Stomach (tissue), 4 donors: ENCODE data around the gene PRX.

Experiments used
- EP300 ChIP-seq: sonication (generic); formaldehyde crosslinking; IDR thresholded peaks from one replicate; pipeline ENCODE4 v1.6.1; 2017; ENCODE audit warnings: antibody characterized with exemption
- POLR2AphosphoS5 ChIP-seq, 3 donors: sonication (generic); formaldehyde crosslinking; IDR thresholded peaks; one replicate each; pipeline ENCODE4 v1.6.1; 2016; ENCODE audit warnings: antibody characterized with exemption in 3 of 3
- TF ChIP-seq, protein P1 (sequence below), 7 experiments: fragments of 450-650 bp in 4 of 7; fragments of 200-600 bp in 3 of 7; sonication (generic) in 3 of 7; IDR thresholded peaks; one replicate each; pipeline ENCODE4 v1.5.1; 2016 to 2019; ENCODE audit warnings: antibody characterized with exemption in 7 of 7, control low read depth in 2 of 7, mild to moderate bottlenecking in 1 of 7

DNA sequence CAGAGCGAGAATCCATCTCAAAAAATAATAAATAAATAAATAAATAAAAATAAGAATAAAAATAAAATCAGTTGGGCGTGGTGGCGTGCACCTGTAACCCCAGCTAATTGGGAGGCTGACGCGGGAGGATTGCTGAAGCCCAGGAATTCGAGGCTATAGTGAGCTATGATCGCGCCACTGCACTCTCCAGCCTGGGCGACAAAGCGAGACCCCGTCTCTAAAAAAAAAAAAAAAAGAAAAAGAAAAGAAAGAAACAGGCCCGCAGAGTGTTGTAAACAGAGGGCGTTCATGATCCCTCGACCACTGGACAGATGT, 7.2 kb upstream of the PRX start:
- TF ChIP-seq, protein P1, sequence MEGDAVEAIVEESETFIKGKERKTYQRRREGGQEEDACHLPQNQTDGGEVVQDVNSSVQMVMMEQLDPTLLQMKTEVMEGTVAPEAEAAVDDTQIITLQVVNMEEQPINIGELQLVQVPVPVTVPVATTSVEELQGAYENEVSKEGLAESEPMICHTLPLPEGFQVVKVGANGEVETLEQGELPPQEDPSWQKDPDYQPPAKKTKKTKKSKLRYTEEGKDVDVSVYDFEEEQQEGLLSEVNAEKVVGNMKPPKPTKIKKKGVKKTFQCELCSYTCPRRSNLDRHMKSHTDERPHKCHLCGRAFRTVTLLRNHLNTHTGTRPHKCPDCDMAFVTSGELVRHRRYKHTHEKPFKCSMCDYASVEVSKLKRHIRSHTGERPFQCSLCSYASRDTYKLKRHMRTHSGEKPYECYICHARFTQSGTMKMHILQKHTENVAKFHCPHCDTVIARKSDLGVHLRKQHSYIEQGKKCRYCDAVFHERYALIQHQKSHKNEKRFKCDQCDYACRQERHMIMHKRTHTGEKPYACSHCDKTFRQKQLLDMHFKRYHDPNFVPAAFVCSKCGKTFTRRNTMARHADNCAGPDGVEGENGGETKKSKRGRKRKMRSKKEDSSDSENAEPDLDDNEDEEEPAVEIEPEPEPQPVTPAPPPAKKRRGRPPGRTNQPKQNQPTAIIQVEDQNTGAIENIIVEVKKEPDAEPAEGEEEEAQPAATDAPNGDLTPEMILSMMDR (IDR thresholded peaks at IDR 0.05) = no peak
- TF ChIP-seq POLR2AphosphoS5 (IDR thresholded peaks at IDR 0.05) = no peak
- TF ChIP-seq EP300 = no peak
